K562 (cell line): ENCODE results near the gene C1D. TPM values are rescaled to one million over a fixed set of nuclear protein-coding genes. Genes with fewer than 3 reads are reported as not detected.
A peak's percentile ranks its signal among the peaks of the same experiment; 100 is the strongest.

Source experiments
- AFF4 ChIP-seq: sonication (generic); formaldehyde crosslinking; IDR thresholded peaks from 2 replicates; pipeline ENCODE4 v1.8.0; 2023; ENCODE audit warnings: mild to moderate bottlenecking, missing genetic modification reagents
- CEBPZ ChIP-seq: fragments of 150-350 bp; IDR thresholded peaks from 2 replicates; pipeline ENCODE4 v1.6.1; 2014; ENCODE audit warnings: low read depth, mild to moderate bottlenecking, low read length, borderline replicate concordance
- E2F4 ChIP-seq: sonication (generic); formaldehyde crosslinking; IDR thresholded peaks from 2 replicates; pipeline ENCODE4 v1.8.0; 2022; ENCODE audit warnings: mild to moderate bottlenecking, low read depth, missing genetic modification reagents
- EGR1 ChIP-seq: fragments of 450-650 bp; conservative IDR thresholded peaks from 2 replicates; pipeline ENCODE4 v1.6.1; 2017; ENCODE audit warnings: mild to moderate bottlenecking
- EWSR1 ChIP-seq: fragments of 450-650 bp; IDR thresholded peaks from 2 replicates; pipeline ENCODE4 v1.6.1; 2018; ENCODE audit warnings: borderline replicate concordance, mild to moderate bottlenecking, low read depth, moderate library complexity; ENCODE audit not compliant: partially characterized antibody
- GTF2A2 ChIP-seq: IDR thresholded peaks from 2 replicates; pipeline ENCODE4 v1.6.1; 2016; ENCODE audit warnings: mild to moderate bottlenecking, missing genetic modification characterization, missing compliant biosample characterization
- MTA2 ChIP-seq: fragments of 450-650 bp; IDR thresholded peaks from 2 replicates; pipeline ENCODE4 v1.6.1; 2016; ENCODE audit warnings: low read depth
- PBX2 ChIP-seq, 2 experiments: IDR thresholded peaks in 1 of 2; conservative IDR thresholded peaks in 1 of 2; 2 replicates each; pipeline ENCODE4 v1.6.1; 2016; ENCODE audit warnings: low read depth in 2 of 2, mild to moderate bottlenecking in 1 of 2, missing compliant biosample characterization in 1 of 2, missing genetic modification characterization in 1 of 2, moderate library complexity in 1 of 2
- RCOR1 ChIP-seq, 2 experiments: IDR thresholded peaks; 2 replicates each; pipeline ENCODE4 v1.6.1; 2012; ENCODE audit warnings: low read depth in 2 of 2, low read length in 2 of 2, borderline replicate concordance in 1 of 2, improper control_type of control experiment in 1 of 2
- SNAPC5 ChIP-seq: fragments of 250-450 bp; sonication (Bioruptor Pico); IDR thresholded peaks from 2 replicates; pipeline ENCODE4 v1.8.0; 2021; ENCODE audit warnings: moderate library complexity, mild to moderate bottlenecking, inconsistent platforms
- SREBF2 ChIP-seq: sonication (generic); formaldehyde crosslinking; IDR thresholded peaks from 2 replicates; pipeline ENCODE4 v1.4.0; 2020; ENCODE audit warnings: mild to moderate bottlenecking, missing genetic modification reagents
- TCF3 ChIP-seq: sonication (generic); formaldehyde crosslinking; IDR thresholded peaks from 2 replicates; pipeline ENCODE4 v1.4.0; 2020; ENCODE audit warnings: mild to moderate bottlenecking, missing genetic modification reagents
- THRB ChIP-seq: fragments of 450-650 bp; formaldehyde crosslinking; conservative IDR thresholded peaks from 2 replicates; pipeline ENCODE4 v1.4.0; 2022; ENCODE audit warnings: mild to moderate bottlenecking, missing genetic modification characterization
- ZNF140 ChIP-seq: fragments of 250-450 bp; sonication (Bioruptor Pico); IDR thresholded peaks from 2 replicates; pipeline ENCODE4 v1.8.0; 2021; ENCODE audit warnings: moderate library complexity, mild to moderate bottlenecking, inconsistent platforms
- ZNF311 ChIP-seq: fragments of 250-450 bp; sonication (Bioruptor Pico); IDR thresholded peaks from 2 replicates; pipeline ENCODE4 v1.4.0; 2020; ENCODE audit warnings: mild to moderate bottlenecking, moderate library complexity
- polyA plus RNA-seq, 8 experiments: library from polyadenylated mRNA; depleted of rRNA in 4 of 8; stranded (reverse) in 5 of 8; unstranded in 3 of 8; fragments of >200 nt; fragmentation: Nextera tagmentation in 2 of 8; fragmentation: Illumina TruSeq in 1 of 8; extraction: Ambion mirVana in 2 of 8; extraction: Trizol in 1 of 8; gene quantifications; 2 replicates each; pipeline versions ENCODE4 v1.2.1 to v1.2.3, GENCODE V29; 2011 to 2014; ENCODE audit warnings: inconsistent platforms in 1 of 8, missing spikeins in 1 of 8
- total RNA-seq, 7 experiments: library from RNA; depleted of rRNA in 6 of 7; stranded (reverse); fragments of >200 nt in 6 of 7; fragmentation: Illumina TruSeq in 2 of 7; extraction: Trizol in 2 of 7; gene quantifications; 2 replicates each; pipeline versions ENCODE4 v1.2.1 to v1.2.3, GENCODE V29; 2011 to 2021; ENCODE audit warnings: low replicate concordance in 1 of 7

Gene C1D
- total and polyA plus RNA-seq, 9 of the 15 experiments (the other 6 are each of a cell fraction or from before 2014, with no cell fraction given) = 33.2 to 123 (median 56.5) TPM

- no peak for TF ChIP-seq THRB (CRISPR knock-in tag)
- TF ChIP-seq RCOR1 (IDR thresholded peaks at IDR 0.05; ENCODE audit: borderline replicate concordance in 1 of 2, low read depth in 2 of 2, low read length in 2 of 2) = peak in 1 of 2 experiments; percentile 69; a peak in 2 of 4 replicates
- TF ChIP-seq AFF4 (CRISPR knock-in tag) = no peak
- no peak for TF ChIP-seq SREBF2 (CRISPR knock-in tag)
- TF ChIP-seq ZNF311 = no peak
- no peak for TF ChIP-seq PBX2 (CRISPR knock-in tag; IDR thresholded peaks at IDR 0.05; ENCODE audit: low read depth)
- TF ChIP-seq PBX2 (tag; conservative IDR thresholded peaks at IDR 0.05; ENCODE audit: low read depth) = peak; percentile 96
- TF ChIP-seq ZNF140 (CRISPR knock-in tag) = no peak
- no peak for TF ChIP-seq E2F4 (CRISPR knock-in tag)
- no peak for TF ChIP-seq MTA2
- no peak for TF ChIP-seq EGR1
- no peak for TF ChIP-seq GTF2A2 (tag)
- TF ChIP-seq TCF3 (CRISPR knock-in tag) = peak; percentile 73
- no peak for TF ChIP-seq EWSR1
- TF ChIP-seq SNAPC5 (CRISPR knock-in tag) = no peak
- no peak for TF ChIP-seq CEBPZ
Observed at GRCh38 chr2:68100189-68100588, 37.4 kb upstream of the C1D start (continued).
